GM12891 (cell line): ENCODE data around the gene NUP50.

Experiments
- POLR2AphosphoS5 ChIP-seq: IDR thresholded peaks from 2 replicates; pipeline ENCODE4 v1.6.1; 2011; ENCODE audit warnings: low read depth, low read length, control low read depth
- TAF1 ChIP-seq: IDR thresholded peaks from 2 replicates; pipeline ENCODE4 v1.6.1; 2011; ENCODE audit warnings: low read depth, low read length, control low read depth

GRCh38 chr22:45235851-45236342 is 72.2 kb downstream of the NUP50 start:
- no peak for TF ChIP-seq POLR2AphosphoS5
- no peak for TF ChIP-seq TAF1
